Trophoblast cell (in vitro differentiated cells and primary cell): ENCODE results near the gene SCAF4.

Source experiments
- DNase-seq, 2 donors: peaks; one replicate each; pipeline ENCODE4 v3.0.0-alpha.2; 2016
- H2AFZ ChIP-seq: 2 replicates; pipeline ENCODE4 v1.6.1; 2013; ENCODE audit warnings: low read length, moderate library complexity, mild to moderate bottlenecking; ENCODE audit not compliant: insufficient read depth, poor library complexity
- H2AK5ac ChIP-seq: 2 replicates; pipeline ENCODE4 v1.6.1; 2013; ENCODE audit warnings: mild to moderate bottlenecking, low read length
- H2BK120ac ChIP-seq: 2 replicates; pipeline ENCODE4 v1.6.1; 2013; ENCODE audit warnings: low read length, mild to moderate bottlenecking, moderate library complexity; ENCODE audit not compliant: insufficient read depth, poor library complexity
- H2BK12ac ChIP-seq: 2 replicates; pipeline ENCODE4 v1.6.1; 2013; ENCODE audit warnings: mild to moderate bottlenecking, low read length, moderate library complexity
- H2BK5ac ChIP-seq: 2 replicates; pipeline ENCODE4 v1.6.1; 2013; ENCODE audit warnings: low read length, low read depth, moderate library complexity, mild to moderate bottlenecking; ENCODE audit not compliant: poor library complexity
- H3K14ac ChIP-seq: 2 replicates; pipeline ENCODE4 v1.6.1; 2013; ENCODE audit warnings: mild to moderate bottlenecking, low read length
- H3K18ac ChIP-seq: 2 replicates; pipeline ENCODE4 v1.6.1; 2013; ENCODE audit warnings: mild to moderate bottlenecking, low read length
- H3K23ac ChIP-seq: 2 replicates; pipeline ENCODE4 v1.6.1; 2013; ENCODE audit warnings: low read length
- H3K27ac ChIP-seq: 2 replicates; pipeline ENCODE4 v1.5.1; 2013; ENCODE audit warnings: low read depth, mild to moderate bottlenecking, inconsistent platforms, low read length, moderate library complexity
- H3K27me3 ChIP-seq: 2 replicates; pipeline ENCODE4 v1.6.1; 2013; ENCODE audit warnings: inconsistent platforms, mild to moderate bottlenecking, low read length, moderate library complexity; ENCODE audit not compliant: insufficient read depth
- H3K36me3 ChIP-seq, 2 experiments: 1 replicate in 1 of 2; 2 replicates in 1 of 2; pipeline ENCODE4 v1.6.1; 2013; ENCODE audit warnings: low read length in 2 of 2, mild to moderate bottlenecking in 2 of 2, moderate library complexity in 1 of 2; ENCODE audit not compliant: insufficient read depth in 2 of 2, control insufficient read depth in 1 of 2
- H3K4ac ChIP-seq: 2 replicates; pipeline ENCODE4 v1.6.1; 2013; ENCODE audit warnings: low read depth, mild to moderate bottlenecking, low read length, moderate library complexity
- H3K4me1 ChIP-seq, 2 experiments: 1 replicate in 1 of 2; 2 replicates in 1 of 2; pipeline ENCODE4 v1.6.1; 2013; ENCODE audit warnings: low read length in 2 of 2, mild to moderate bottlenecking in 2 of 2, moderate library complexity in 1 of 2; ENCODE audit not compliant: insufficient read depth in 2 of 2, control insufficient read depth in 1 of 2
- H3K4me2 ChIP-seq: 2 replicates; pipeline ENCODE4 v1.6.1; 2013; ENCODE audit warnings: inconsistent platforms, mild to moderate bottlenecking, low read length, moderate library complexity
- H3K4me3 ChIP-seq: 2 replicates; pipeline ENCODE4 v1.5.1; 2013; ENCODE audit warnings: mild to moderate bottlenecking, low read depth, low read length, inconsistent platforms
- H3K79me1 ChIP-seq: one replicate; pipeline ENCODE4 v1.6.1; 2013; ENCODE audit warnings: low read length
- H3K79me2 ChIP-seq: 2 replicates; pipeline ENCODE4 v1.6.1; 2013; ENCODE audit warnings: low read length, mild to moderate bottlenecking; ENCODE audit not compliant: control insufficient read depth, insufficient read depth, poor library complexity
- H3K9ac ChIP-seq: 2 replicates; pipeline ENCODE4 v1.6.1; 2013; ENCODE audit warnings: mild to moderate bottlenecking, low read length
- H3K9me3 ChIP-seq: 2 replicates; pipeline ENCODE4 v1.6.1; 2013; ENCODE audit warnings: low read depth, mild to moderate bottlenecking, control low read depth, inconsistent platforms, low read length; ENCODE audit not compliant: insufficient read depth
- H4K12ac ChIP-seq: 2 replicates; pipeline ENCODE4 v1.6.1; 2013; ENCODE audit warnings: low read depth, mild to moderate bottlenecking, low read length, moderate library complexity
- H4K8ac ChIP-seq: 2 replicates; pipeline ENCODE4 v1.6.1; 2013; ENCODE audit warnings: low read depth, mild to moderate bottlenecking, low read length, moderate library complexity
- H4K91ac ChIP-seq: one replicate; pipeline ENCODE4 v1.6.1; 2013; ENCODE audit warnings: low read depth, mild to moderate bottlenecking, low read length, moderate library complexity
- WGBS: extraction: QIAGEN DNeasy Blood & Tissue Kit; methylation state at CpG from one replicate; pipeline ENCODE4 v1.1.7; 2013; ENCODE audit warnings: missing lambda C conversion rate; ENCODE audit not compliant: insufficient read length, insufficient coverage; ENCODE audit errors: extremely low coverage; 5-methylcytosine and 5-hydroxymethylcytosine counted together

The SCAF4 gene

DNA sequence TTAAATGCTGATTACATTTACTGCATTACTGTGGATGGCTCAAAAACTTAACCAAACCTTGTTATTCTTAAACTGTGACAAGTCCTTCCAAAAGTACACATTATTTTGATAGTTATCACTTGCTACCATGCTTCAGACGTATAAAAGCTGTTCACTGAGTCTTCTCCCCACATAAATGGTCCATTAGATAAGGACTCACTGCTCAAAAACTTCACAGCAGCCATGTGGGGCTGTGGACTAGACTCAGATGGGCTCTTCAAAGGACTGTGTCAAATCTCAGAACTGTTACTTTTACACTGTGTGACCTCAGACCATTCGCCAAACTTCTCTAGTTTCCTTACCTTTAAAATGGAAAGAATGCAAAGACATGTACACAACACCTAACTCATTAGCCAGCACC is 11.6 kb downstream of the SCAF4 start:
- Histone ChIP-seq H4K91ac (no peak overlapping the region), H3K9me3 (no peaks in the 10 kb centered on the region), H2AK5ac (no peak overlapping the region), H4K12ac (no peak overlapping the region), H3K27ac (no peak overlapping the region), H3K27me3 (no peaks in the 10 kb centered on the region), H3K18ac (no peak overlapping the region), H2BK120ac (no peak overlapping the region), H3K79me2 (peaks cover 8% of the 10 kb centered on the region), H3K9ac (no peak overlapping the region), H3K79me1 (no peaks in the 10 kb centered on the region), H3K23ac (no peak overlapping the region), H2AFZ (no peak overlapping the region), H3K4ac (no peak overlapping the region), H4K8ac (no peak overlapping the region), H3K4me1 (no peaks in the 10 kb centered on the region), H3K4me3 (no peak overlapping the region), H3K4me2 (no peak overlapping the region), H2BK12ac (no peak overlapping the region), H2BK5ac (no peak overlapping the region), H3K36me3 (no peaks in the 10 kb centered on the region), H3K14ac (no peak overlapping the region)
- peak in 1 of 2 donors; percentile 38 for DNase-seq
- WGBS, result no CpG with 5 or more reads among the region's 2 CpGs

DNA sequence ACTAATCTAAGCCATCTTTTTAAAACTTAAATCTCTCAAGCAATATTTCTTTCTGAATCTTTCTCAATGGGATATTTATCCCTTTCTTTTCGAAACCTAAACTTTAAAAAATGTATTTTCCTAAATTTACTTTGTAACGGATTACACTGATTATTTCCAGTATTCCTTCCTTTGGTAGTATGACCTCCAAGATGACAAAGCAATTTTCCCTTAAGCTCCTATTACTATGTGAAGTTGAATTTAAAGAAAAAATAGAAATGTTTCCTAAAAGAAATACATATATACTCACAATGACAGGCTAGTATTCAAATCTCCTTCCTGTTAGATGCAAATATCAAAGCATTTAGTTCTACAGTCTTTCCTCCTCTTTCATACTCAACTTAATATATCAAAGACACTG is 15.8 kb downstream of the SCAF4 start:
- Histone ChIP-seq H3K27me3 (no peaks in the 10 kb centered on the region), H3K4me2 (no peak overlapping the region), H3K27ac (no peak overlapping the region), H3K9me3 (no peaks in the 10 kb centered on the region), H3K4me1 (no peaks in the 10 kb centered on the region), H3K18ac (no peak overlapping the region), H3K79me2 (peaks cover 7% of the 10 kb centered on the region), H4K12ac (no peak overlapping the region), H2AK5ac (no peak overlapping the region), H4K91ac (no peak overlapping the region), H3K36me3 (no peaks in the 10 kb centered on the region), H3K23ac (no peak overlapping the region), H2BK5ac (no peak overlapping the region), H3K9ac (no peak overlapping the region), H4K8ac (no peak overlapping the region), H3K4ac (no peak overlapping the region), H2BK120ac (no peak overlapping the region), H3K4me3 (no peak overlapping the region), H2BK12ac (no peak overlapping the region), H3K79me1 (no peaks in the 10 kb centered on the region), H3K14ac (no peak overlapping the region), H2AFZ (no peak overlapping the region)
- no peak for DNase-seq
- 100% methylated on average over 2 of the region's 2 CpGs for WGBS

DNA sequence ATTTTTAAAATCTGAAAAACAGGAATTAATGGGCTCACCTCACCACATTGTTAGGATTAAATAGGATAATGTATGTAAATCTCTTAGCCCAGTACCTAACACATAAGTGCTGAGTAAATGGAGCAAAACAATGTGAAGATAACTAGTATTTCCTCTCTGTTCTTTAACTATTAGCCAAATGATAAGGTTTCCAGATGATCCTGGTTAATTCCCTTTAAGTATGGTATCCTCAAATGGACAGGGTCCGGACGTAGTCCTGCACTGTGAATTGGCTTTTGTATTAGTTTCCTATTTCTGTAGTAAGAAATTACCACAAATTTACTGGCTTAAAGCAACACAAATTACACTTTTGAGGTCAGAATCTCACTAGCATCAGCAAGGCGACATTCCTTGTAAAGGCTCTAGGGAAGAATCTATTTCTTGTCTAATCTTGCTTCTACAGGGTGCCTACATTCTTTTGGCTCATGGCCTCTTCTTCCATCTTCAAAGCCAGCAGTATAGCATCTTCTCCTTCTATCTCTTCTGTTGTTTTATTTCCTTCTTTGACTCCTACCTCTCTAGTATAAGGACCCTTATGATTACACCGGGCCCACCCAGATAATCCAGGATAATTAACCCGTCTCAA is 17.1 kb downstream of the SCAF4 start:
- no peak overlapping the region for H3K4ac ChIP-seq
- H3K9me3 ChIP-seq, result no peaks in the 10 kb centered on the region
- DNase-seq, result peak in 1 of 2 donors; percentile 43
- H2AK5ac ChIP-seq, result no peak overlapping the region
- H2BK120ac ChIP-seq, result no peak overlapping the region
- no peaks in the 10 kb centered on the region for H3K27me3 ChIP-seq
- no peak overlapping the region for H2BK12ac ChIP-seq
- no peaks in the 10 kb centered on the region for H3K36me3 ChIP-seq
- no CpG with 5 or more reads among the region's 5 CpGs for WGBS
- peaks cover 8% of the 10 kb centered on the region for H3K79me2 ChIP-seq
- no peak overlapping the region for H3K9ac ChIP-seq
- no peak overlapping the region for H3K4me3 ChIP-seq
- H3K79me1 ChIP-seq, result no peaks in the 10 kb centered on the region
- H3K4me2 ChIP-seq, result no peak overlapping the region
- H3K27ac ChIP-seq, result no peak overlapping the region
- no peak overlapping the region for H3K23ac ChIP-seq
- no peak overlapping the region for H3K18ac ChIP-seq
- no peak overlapping the region for H4K12ac ChIP-seq
- H4K91ac ChIP-seq, result no peak overlapping the region
- no peak overlapping the region for H2BK5ac ChIP-seq
- no peak overlapping the region for H3K14ac ChIP-seq
- no peaks in the 10 kb centered on the region for H3K4me1 ChIP-seq
- H2AFZ ChIP-seq, result no peak overlapping the region
- no peak overlapping the region for H4K8ac ChIP-seq

DNA sequence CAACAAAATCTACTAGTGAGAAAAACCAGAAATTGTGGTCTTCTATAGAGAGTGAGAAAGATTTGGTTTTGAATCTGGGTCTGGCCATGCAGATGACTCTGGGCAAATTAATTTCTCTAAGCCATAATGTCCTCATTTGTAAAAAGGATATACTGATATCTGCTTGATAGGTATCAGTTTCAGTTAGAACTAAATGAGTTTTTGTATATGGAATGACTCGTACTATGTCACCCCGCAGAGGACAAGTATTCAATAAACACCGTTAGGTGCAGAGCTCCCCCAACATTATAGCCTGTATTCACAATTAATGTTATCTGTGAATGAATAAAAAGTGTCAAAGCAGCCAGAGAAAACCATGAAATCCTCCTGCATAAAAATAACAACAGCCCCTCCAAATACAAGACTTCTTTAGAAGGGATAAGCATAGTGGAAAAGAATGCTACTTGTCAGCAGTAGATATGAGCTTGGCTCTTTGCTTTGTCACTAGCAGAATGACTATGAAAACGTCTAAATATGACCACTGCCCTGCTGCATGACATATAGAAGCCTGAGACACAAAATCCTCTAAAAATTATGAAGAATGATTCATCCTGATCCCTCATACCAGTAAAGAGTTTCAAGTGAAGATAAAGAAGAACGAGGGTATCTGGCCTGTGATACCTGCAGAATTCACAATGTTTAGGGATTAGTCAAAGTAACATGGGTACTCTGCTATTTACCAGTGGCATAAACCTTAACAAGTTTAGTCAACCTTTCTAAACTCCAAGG is 17.8 kb downstream of the SCAF4 start:
- no peak overlapping the region for H3K4me2 ChIP-seq
- H3K79me1 ChIP-seq, result no peaks in the 10 kb centered on the region
- H2AK5ac ChIP-seq, result no peak overlapping the region
- H2AFZ ChIP-seq, result no peak overlapping the region
- H3K36me3 ChIP-seq, result no peaks in the 10 kb centered on the region
- no peaks in the 10 kb centered on the region for H3K27me3 ChIP-seq
- no peak overlapping the region for H2BK12ac ChIP-seq
- no peak overlapping the region for H2BK5ac ChIP-seq
- no peak overlapping the region for H3K18ac ChIP-seq
- H3K4me3 ChIP-seq, result no peak overlapping the region
- H3K4me1 ChIP-seq, result no peaks in the 10 kb centered on the region
- no peak overlapping the region for H3K27ac ChIP-seq
- H3K4ac ChIP-seq, result no peak overlapping the region
- no peak overlapping the region for H4K8ac ChIP-seq
- H3K79me2 ChIP-seq, result peaks cover 8% of the 10 kb centered on the region
- H2BK120ac ChIP-seq, result no peak overlapping the region
- no peaks in the 10 kb centered on the region for H3K9me3 ChIP-seq
- no peak overlapping the region for H3K14ac ChIP-seq
- no CpG with 5 or more reads among the region's 5 CpGs for WGBS
- no peak overlapping the region for H4K91ac ChIP-seq
- no peak overlapping the region for H3K9ac ChIP-seq
- DNase-seq, result peak; percentile 44 to 77
- H4K12ac ChIP-seq, result no peak overlapping the region
- no peak overlapping the region for H3K23ac ChIP-seq
